ENCODE results near the gene NFATC1.
"Not testable (repeated sequence)": the region's sequence is repeated elsewhere in the genome, so short reads cannot be mapped to it uniquely, and the experiment has no call there.

The NFATC1 gene

DNA sequence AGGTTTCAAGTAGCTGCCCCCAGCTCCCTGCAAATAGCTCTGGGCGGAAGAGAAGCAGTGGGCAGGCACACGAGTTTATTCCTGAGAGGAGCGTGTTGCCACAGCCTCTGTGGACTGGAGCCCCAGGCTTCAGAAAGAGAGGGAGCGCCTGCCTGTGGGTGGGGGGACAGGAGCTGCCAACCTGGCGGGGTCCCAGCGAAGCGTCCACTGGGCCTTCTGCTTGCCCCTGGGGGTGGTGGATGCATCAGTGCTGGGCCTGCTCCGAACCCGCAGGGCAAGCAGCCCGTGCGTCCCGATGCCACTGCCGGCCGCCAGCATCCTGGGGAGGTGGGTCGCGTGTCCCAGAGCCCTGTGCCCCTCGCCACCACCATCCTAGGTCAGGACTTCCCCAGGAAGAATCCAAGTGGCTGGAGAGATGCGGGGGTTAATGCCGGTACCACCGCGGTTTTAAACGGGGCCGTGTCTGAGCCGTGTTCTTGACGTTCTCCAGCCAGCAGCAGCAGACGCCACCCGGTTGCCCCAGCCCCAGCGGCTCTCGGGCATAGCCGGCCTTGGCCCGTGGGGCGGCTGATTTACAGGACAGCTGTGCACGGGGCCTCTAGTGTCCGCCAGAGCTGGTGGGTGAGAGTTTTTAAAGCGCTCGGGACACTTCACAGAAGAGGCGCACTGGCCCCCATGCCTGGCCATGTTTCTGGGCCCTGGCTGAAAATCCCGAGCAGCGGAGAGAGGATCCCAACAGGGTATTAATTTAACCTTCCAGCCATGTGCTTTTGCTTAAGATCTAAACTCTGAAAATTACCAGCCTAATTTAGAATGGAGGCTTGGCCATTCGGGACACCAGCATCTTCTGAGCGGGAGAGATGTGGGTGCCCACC, 84.7 kb downstream of the NFATC1 start:
- TF ChIP-seq, protein P1, sequence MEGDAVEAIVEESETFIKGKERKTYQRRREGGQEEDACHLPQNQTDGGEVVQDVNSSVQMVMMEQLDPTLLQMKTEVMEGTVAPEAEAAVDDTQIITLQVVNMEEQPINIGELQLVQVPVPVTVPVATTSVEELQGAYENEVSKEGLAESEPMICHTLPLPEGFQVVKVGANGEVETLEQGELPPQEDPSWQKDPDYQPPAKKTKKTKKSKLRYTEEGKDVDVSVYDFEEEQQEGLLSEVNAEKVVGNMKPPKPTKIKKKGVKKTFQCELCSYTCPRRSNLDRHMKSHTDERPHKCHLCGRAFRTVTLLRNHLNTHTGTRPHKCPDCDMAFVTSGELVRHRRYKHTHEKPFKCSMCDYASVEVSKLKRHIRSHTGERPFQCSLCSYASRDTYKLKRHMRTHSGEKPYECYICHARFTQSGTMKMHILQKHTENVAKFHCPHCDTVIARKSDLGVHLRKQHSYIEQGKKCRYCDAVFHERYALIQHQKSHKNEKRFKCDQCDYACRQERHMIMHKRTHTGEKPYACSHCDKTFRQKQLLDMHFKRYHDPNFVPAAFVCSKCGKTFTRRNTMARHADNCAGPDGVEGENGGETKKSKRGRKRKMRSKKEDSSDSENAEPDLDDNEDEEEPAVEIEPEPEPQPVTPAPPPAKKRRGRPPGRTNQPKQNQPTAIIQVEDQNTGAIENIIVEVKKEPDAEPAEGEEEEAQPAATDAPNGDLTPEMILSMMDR (IDR thresholded peaks at IDR 0.05; ENCODE audit: low read length), result no peak
- no peak for TF ChIP-seq EZH2 (IDR thresholded peaks at IDR 0.05; ENCODE audit: borderline replicate concordance, low read length)

DNA sequence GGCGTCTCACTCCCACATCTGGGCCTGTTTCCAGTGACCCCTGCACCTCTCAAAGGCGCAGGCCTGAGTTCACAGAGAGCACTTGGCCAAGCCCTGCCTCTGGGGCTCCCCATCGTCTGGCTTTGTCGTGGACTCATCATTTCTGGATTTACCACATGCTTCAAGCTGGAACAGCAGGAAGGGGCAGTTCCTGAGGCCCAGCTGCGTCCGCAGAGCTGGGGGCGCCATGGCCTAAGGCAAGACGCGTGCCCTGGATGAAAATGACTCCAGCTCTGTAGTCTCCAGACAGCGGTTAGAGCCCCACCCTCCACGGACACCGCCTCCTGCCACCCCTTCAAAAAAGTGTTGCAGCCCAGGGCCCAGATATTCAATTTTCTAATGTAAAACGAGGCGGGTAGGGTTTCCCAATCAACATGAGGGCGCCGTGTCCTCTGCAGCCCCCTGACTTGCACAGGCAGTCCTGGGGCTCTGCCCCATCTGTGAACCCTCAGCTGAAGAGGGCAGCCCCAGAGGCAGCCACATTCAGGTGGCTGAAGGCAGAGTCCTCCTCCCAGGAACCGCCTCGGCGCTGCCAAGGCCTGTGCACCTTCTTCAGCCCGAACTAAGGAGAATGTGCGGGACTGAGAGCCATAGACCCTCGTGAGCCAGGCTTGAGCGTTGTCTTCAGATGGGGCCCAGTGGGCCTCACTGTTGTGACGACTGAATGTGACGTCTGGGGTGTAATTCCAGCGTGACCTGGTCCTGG, 85.5 kb downstream of the NFATC1 start:
- Histone ChIP-seq H3K27ac (ENCODE audit: low read depth, low read length, poor library complexity, severe bottlenecking) (peak overlapping the region; percentile 81), H3K36me3 (ENCODE audit: insufficient read depth, low read length) (peaks cover 30% of the 10 kb centered on the region; the same call in 1 of the 2 replicates), H3K9me3 (ENCODE audit: low read length) (no peaks in the 10 kb centered on the region), H3F3A (ENCODE audit: insufficient read depth, low read length) (0 out of 2 replicates have a peak, but pooled peaks cover 4% of the 10 kb centered on the region), H3K9me2 (ENCODE audit: low read depth, low read length) (no peaks in the 10 kb centered on the region), H3K9ac (ENCODE audit: low read length) (no peak overlapping the region), H3K4me3 (ENCODE audit: low read depth, low read length, poor library complexity, severe bottlenecking) (no peak overlapping the region), H2AFZ (ENCODE audit: low read length) (no peak overlapping the region), H4K20me1 (ENCODE audit: insufficient read depth, low read length) (no peaks in the 10 kb centered on the region), H3K4me2 (ENCODE audit: low read length) (no peak overlapping the region), H3K79me2 (ENCODE audit: insufficient read depth, low read length) (no peaks in the 10 kb centered on the region), H3K27me3 (ENCODE audit: insufficient read depth, low read length) (no peaks in the 10 kb centered on the region), H3K4me1 (ENCODE audit: insufficient read depth, low read length, severe bottlenecking) (peaks cover 49% of the 10 kb centered on the region)
- TF ChIP-seq, protein P1 (IDR thresholded peaks at IDR 0.05; ENCODE audit: low read length), result no peak; the same call in 1 of the 2 replicates
- no peak for TF ChIP-seq EZH2 (IDR thresholded peaks at IDR 0.05; ENCODE audit: borderline replicate concordance, low read length)

More for the DNA sequence above, 84.7 kb downstream of the NFATC1 start:
- H3K9me2 ChIP-seq (ENCODE audit: low read depth, low read length), result no peaks in the 10 kb centered on the region
- H3K4me3 ChIP-seq (ENCODE audit: low read depth, low read length, poor library complexity, severe bottlenecking), result no peak overlapping the region
- no peaks in the 10 kb centered on the region for H4K20me1 ChIP-seq (ENCODE audit: insufficient read depth, low read length)
- 0 out of 2 replicates have a peak, but pooled peaks cover 4% of the 10 kb centered on the region for H3F3A ChIP-seq (ENCODE audit: insufficient read depth, low read length)
- H3K36me3 ChIP-seq (ENCODE audit: insufficient read depth, low read length), result peaks cover 31% of the 10 kb centered on the region; the same call in 1 of the 2 replicates
- H3K9me3 ChIP-seq (ENCODE audit: low read length), result no peaks in the 10 kb centered on the region
- H3K4me2 ChIP-seq (ENCODE audit: low read length), result no peak overlapping the region
- peaks cover 43% of the 10 kb centered on the region for H3K4me1 ChIP-seq (ENCODE audit: insufficient read depth, low read length, severe bottlenecking)
- no peaks in the 10 kb centered on the region for H3K27me3 ChIP-seq (ENCODE audit: insufficient read depth, low read length)
- H3K79me2 ChIP-seq (ENCODE audit: insufficient read depth, low read length), result no peaks in the 10 kb centered on the region
- no peak overlapping the region for H2AFZ ChIP-seq (ENCODE audit: low read length)
- H3K27ac ChIP-seq (ENCODE audit: low read depth, low read length, poor library complexity, severe bottlenecking), result peak overlapping the region; percentile 81
- no peak overlapping the region for H3K9ac ChIP-seq (ENCODE audit: low read length)

DNA sequence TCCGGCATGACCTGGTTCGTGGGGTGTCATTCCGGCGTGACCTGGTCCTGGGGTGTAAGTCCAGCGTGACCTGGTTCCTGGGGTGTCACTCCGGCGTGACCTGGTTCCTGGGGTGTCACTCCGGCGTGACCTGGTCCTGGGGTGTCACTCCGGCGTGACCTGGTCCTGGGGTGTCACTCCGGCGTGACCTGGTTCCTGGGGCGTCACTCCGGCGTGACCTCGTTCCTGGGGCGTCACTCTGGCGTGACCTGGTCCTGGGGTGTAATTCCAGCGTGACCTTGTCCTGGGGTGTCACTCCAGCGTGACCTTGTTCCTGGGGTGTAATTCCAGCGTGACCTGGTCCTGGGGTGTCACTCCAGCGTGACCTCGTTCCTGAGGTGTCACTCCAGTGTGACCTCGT, 87.7 kb downstream of the NFATC1 start:
- H3K27ac ChIP-seq (ENCODE audit: low read depth, low read length, poor library complexity, severe bottlenecking), result peak overlapping the region; percentile 99

More for the DNA sequence above, 87.7 kb downstream of the NFATC1 start:
- not testable (repeated sequence) for H4K20me1 ChIP-seq (ENCODE audit: insufficient read depth, low read length); H3K9ac ChIP-seq (ENCODE audit: low read length); H3K9me3 ChIP-seq (ENCODE audit: low read length); H3K4me3 ChIP-seq (ENCODE audit: low read depth, low read length, poor library complexity, severe bottlenecking); H2AFZ ChIP-seq (ENCODE audit: low read length); H3K79me2 ChIP-seq (ENCODE audit: insufficient read depth, low read length); H3F3A ChIP-seq (ENCODE audit: insufficient read depth, low read length); H3K27me3 ChIP-seq (ENCODE audit: insufficient read depth, low read length); H3K4me2 ChIP-seq (ENCODE audit: low read length); H3K9me2 ChIP-seq (ENCODE audit: low read depth, low read length)
- peaks cover 38% of the 10 kb centered on the region for H3K36me3 ChIP-seq (ENCODE audit: insufficient read depth, low read length)
- H3K4me1 ChIP-seq (ENCODE audit: insufficient read depth, low read length, severe bottlenecking), result peaks cover 50% of the 10 kb centered on the region
